Inflammatory macrophage treated with lipopolysaccharide for 4 hours (primary cell): Measurements from ENCODE around the gene PCDHB11.
"Not testable (repeated sequence)": the region's sequence is repeated elsewhere in the genome, so short reads cannot be mapped to it uniquely, and the experiment has no call there.

Experiments
- DNase-seq: peaks from one replicate; pipeline ENCODE4 v3.0.0-alpha.2; 2020

Gene PCDHB11

GRCh38 chr5:141188682-141189081 is 10.7 kb upstream of the PCDHB11 start:
- DNase-seq = not testable (repeated sequence)

GRCh38 chr5:141189131-141189530 is 10.3 kb upstream of the PCDHB11 start:
- DNase-seq = not testable (repeated sequence)

GRCh38 chr5:141192110-141192725 is 7.2 kb upstream of the PCDHB11 start, which contains the start of gene PCDHB10:
Gene PCDHB10 (plus strand): TSS chr5:141192353. CDS start chr5:141192553, 200 bp downstream.
- no peak for DNase-seq

- not testable (repeated sequence) for DNase-seq
These were observed 5.1 kb upstream of the PCDHB11 start for GRCh38 chr5:141194332-141194731.

GRCh38 chr5:141196363-141196762 is 3.1 kb upstream of the PCDHB11 start:
- DNase-seq = no peak

GRCh38 chr5:141201126-141201525 is 1.7 kb downstream of the PCDHB11 start:
- DNase-seq = not testable (repeated sequence)

GRCh38 chr5:141201646-141202045 is 2.2 kb downstream of the PCDHB11 start:
- not testable (repeated sequence) for DNase-seq

- DNase-seq = no peak
These were observed 9.1 kb downstream of the PCDHB11 start, which contains the start of gene PCDHB12 for GRCh38 chr5:141208478-141208877. Gene PCDHB12 (plus strand): TSS chr5:141208719. CDS start chr5:141208908, 189 bp downstream.

- not testable (repeated sequence) for DNase-seq
These were observed 10.9 kb downstream of the PCDHB11 start for GRCh38 chr5:141210281-141210680.

- DNase-seq = not testable (repeated sequence)
These were observed 11.4 kb downstream of the PCDHB11 start for GRCh38 chr5:141210849-141211248.

GRCh38 chr5:141213656-141214339 is 14.4 kb downstream of the PCDHB11 start, which contains the start of gene PCDHB13:
Gene PCDHB13 (plus strand): TSS chr5:141213919. CDS start chr5:141214124, 205 bp downstream.
- not testable (repeated sequence) for DNase-seq

- DNase-seq = not testable (repeated sequence)
These were observed 15.2 kb downstream of the PCDHB11 start for GRCh38 chr5:141214583-141214982.

GRCh38 chr5:141215504-141215903 is 16.1 kb downstream of the PCDHB11 start:
- DNase-seq = not testable (repeated sequence)

GRCh38 chr5:141216035-141216434 is 16.6 kb downstream of the PCDHB11 start:
- DNase-seq = not testable (repeated sequence)

- no peak for DNase-seq
These were observed 23.8 kb downstream of the PCDHB11 start, which contains the start of gene PCDHB14 for GRCh38 chr5:141223112-141223783. Gene PCDHB14 (plus strand): TSS chr5:141223343. CDS start chr5:141223506, 163 bp downstream.

- DNase-seq = not testable (repeated sequence)
These were observed 25.4 kb downstream of the PCDHB11 start for GRCh38 chr5:141224844-141225243.

GRCh38 chr5:141225421-141225820 is 26.0 kb downstream of the PCDHB11 start:
- DNase-seq = not testable (repeated sequence)

GRCh38 chr5:141234109-141234667 is 34.8 kb downstream of the PCDHB11 start:
- DNase-seq = no peak

GRCh38 chr5:141235922-141236321 is 36.5 kb downstream of the PCDHB11 start:
- DNase-seq = not testable (repeated sequence)

- DNase-seq = no peak
These were observed 37.3 kb downstream of the PCDHB11 start for GRCh38 chr5:141236516-141237313.

- DNase-seq = no peak
These were observed 42.1 kb downstream of the PCDHB11 start for GRCh38 chr5:141241496-141241895.

GRCh38 chr5:141245250-141245717 is 45.9 kb downstream of the PCDHB11 start, which contains the start of gene PCDHB15:
Gene PCDHB15 (plus strand): TSS chr5:141245395. CDS start chr5:141245579, 184 bp downstream.
- no peak for DNase-seq
